Renal cortical epithelial cell (primary cell): ENCODE results near the gene MTIF2. TPM values are rescaled to one million over a fixed set of nuclear protein-coding genes. Genes with fewer than 3 reads are reported as not detected.
"Not testable (repeated sequence)": the region's sequence is repeated elsewhere in the genome, so short reads cannot be mapped to it uniquely, and the experiment has no call there.

ENCODE experiments used
- DNase-seq: peaks from one replicate; pipeline ENCODE4 v3.0.0-alpha.2; 2011; ENCODE audit warnings: low read depth
- total RNA-seq: library from RNA; depleted of rRNA; stranded (reverse); fragments of >200 nt; gene quantifications from 2 replicates; pipeline ENCODE4 v1.2.3, GENCODE V29; 2014

MTIF2 gene
- total RNA-seq, 1 donor from 2014 or later = 45.5 TPM

- not testable (repeated sequence) for DNase-seq
Measured at GRCh38 chr2:55241582-55241981, 27.4 kb downstream of the MTIF2 start.

GRCh38 chr2:55239656-55240222, 29.3 kb downstream of the MTIF2 start:
- DNase-seq = no peak

GRCh38 chr2:55236992-55237543, 32.0 kb downstream of the MTIF2 start:
- no peak for DNase-seq

DNA sequence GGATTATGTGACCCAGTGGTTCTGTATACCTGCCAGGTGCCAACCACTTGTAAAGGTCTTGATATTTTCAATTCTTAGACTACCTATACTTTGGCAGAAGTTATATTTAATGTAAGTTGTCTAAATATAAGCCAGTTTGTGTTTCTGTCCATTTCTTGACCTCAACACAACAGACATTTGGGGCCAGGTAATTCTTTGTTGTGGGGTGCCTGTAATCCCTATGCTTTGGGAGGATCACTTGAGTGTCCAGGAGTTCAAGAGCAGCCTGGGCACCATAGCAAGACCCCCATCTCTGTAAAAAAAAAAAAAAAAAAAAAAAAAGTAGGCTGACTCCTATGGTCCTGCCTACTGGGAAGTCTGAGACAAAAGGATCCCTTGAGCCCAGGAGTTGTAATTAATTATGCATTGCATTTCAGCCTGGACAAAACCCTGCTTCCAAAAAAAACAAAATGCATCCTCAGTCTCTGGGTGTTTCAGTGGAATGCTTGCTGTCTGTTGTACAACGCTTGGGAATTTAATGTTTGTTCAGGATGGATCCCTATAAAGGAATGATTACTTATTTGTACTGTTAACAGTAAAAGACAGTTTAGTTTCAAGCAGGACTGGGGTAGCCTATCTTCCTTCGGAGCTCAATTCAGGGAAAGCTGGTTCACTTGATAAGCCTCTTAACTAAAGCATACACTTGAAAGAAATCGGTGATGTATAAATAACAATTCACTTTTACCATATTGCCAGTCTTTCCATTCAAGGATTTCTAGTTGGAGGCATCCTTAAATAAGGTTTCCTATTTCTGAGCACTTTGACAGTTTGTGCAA, 33.1 kb downstream of the MTIF2 start:
- DNase-seq = no peak

- DNase-seq = no peak
Measured at GRCh38 chr2:55233658-55233940, 35.4 kb downstream of the MTIF2 start.

GRCh38 chr2:55232863-55233657, 36.0 kb downstream of the MTIF2 start:
- DNase-seq = peak; percentile 23

DNA sequence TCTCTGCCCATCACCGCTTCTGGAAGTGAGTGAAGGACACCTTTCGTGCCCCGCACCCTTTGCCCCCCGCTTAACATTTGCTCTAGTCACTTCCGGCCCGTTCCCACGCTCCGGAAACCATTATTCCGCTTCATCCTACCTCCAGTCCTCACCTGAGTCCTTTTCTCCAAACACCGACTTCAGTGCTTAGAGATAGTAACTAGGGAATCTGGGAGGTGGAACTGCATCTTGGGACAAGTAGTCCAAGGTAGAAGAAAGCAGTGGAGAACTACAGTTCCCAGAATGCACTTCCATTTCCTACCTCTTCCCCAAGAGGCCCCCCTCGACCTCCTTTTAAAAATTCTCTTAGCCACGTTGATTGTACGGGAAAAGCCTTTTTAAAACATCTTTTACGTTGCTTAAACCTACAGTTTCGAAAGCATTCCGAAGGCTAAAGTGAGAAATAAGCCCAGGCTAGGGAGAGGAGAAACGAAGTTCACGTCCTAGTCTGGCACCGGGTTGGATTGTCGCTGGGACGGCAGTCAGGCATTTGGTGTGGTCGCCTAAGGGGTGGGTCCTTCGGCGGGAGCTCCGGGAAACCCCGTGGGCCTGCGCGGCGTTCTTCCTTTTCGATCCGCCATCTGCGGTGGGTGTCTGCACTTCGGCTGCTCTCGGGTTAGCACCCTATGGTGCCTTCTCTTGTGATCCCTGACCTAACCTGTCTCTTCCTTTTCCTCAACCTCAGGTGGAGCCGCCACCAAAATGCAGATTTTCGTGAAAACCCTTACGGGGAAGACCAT, 36.8 kb downstream of the MTIF2 start, which contains the start of the genes CLHC1 and RPS27A:
Gene CLHC1, minus strand, starts transcription at position 210 of the 779 bp plus-strand sequence. CDS start 9,882 bp downstream, outside the sequence.
Gene RPS27A, plus strand, starts transcription at position 605 of the 779 bp plus-strand sequence. Its CDS starts 137 bp downstream, at position 742.
- DNase-seq = peak; percentile 100

GRCh38 chr2:55231546-55232083, 37.4 kb downstream of the MTIF2 start:
- peak; percentile 41 for DNase-seq

DNA sequence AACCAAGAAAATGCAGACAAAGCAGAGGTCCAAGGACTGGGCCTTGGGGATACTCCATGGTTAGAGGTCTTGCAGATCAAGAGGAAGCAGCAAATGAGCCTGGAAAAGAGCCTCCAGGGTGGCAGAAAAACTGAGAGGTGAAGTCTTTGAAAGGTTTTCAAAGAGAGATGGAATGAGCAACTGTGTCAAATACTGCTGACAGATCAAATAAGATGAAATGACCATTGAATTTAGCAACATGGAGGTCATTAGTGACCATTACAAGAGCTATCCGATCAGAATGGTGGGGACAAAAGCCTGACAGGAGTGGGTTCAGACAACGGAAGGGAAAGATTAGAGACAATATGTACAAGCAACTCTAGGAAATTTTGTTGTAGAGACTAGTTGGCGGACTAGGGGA, 38.5 kb downstream of the MTIF2 start:
- DNase-seq = no peak

DNA sequence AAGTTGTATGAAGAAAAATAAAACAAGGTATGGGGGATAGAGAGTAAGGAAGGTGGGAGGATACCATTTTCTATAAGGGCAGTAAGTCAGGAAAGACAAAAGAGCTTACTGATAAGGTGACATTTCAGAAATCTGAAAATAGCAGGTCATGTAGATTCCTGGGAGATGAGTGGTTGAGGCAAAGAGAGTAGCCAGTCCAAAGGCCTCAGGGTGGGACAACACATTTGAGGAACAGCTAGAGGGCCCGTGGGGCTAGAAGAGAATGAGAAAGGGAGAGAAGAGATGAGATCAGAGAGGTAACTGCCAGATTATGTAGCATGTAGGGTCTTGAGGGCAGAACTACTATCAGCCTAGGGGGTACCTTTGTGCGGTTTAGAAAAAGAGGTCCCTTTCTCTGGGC, 39.8 kb downstream of the MTIF2 start:
- no peak for DNase-seq

GRCh38 chr2:55228226-55228563, 40.8 kb downstream of the MTIF2 start:
- DNase-seq = no peak

DNA sequence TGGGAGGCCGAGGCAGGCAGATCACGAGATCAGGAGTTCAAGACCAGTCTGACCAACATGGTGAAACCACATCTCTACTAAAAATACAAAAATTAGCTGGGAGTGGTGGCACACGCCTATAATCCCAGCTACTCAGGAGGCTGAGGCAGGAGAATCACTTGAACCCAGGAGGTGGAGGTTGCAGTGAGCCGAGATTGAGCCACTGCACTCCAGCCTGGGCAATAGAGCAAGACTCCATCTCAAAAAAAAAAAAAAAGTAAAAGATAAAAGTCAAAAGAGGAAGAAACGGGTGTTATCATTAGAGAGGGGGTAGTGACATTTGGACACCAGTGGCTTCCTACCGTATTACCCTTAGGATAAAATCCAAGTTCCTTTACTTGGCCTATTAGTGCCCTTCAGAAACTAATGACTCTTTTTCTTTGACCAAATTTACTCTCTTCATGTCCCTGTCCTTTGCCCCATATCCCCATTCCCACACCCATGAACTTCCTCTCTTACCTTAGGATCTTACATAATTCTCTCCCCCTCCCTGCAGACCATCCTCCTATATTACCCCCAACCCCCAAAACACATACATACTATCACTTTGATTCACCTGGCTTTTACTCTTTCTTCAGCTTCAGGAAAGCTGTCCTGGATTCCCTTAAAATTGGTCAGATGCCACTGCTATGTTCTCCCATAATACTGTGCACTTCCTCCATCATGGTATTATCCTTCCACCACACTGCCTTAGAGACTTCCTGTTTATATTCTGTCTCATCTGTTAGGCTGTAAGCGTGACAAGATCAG, 41.4 kb downstream of the MTIF2 start:
- DNase-seq = not testable (repeated sequence)

DNA sequence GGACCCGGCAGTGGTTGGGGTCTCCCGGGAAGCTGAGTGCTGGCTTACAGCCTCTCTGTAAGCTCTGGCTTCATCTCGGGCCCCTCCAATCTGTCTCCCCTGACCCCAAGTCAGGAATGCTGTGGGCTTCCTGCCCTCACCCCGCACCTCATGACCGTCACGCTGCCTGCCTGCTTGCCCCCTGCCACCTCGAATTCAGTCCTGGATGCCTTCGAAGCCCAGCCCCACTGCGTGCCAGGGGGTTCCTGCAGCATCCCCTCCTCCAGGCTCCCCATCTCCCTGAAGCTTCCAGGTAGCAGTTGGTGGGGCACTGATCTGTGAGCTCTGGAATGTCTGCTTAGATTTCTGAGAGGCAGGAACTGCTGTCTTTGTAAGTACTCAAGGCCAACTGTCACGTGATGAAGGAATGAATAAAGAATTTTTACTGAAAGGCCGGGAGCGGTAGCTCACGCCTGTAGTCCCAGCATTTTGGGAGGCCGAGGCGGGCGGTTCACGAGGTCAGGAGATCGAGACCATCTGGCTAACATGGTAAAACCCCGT, 43.5 kb downstream of the MTIF2 start:
- DNase-seq = no peak

DNA sequence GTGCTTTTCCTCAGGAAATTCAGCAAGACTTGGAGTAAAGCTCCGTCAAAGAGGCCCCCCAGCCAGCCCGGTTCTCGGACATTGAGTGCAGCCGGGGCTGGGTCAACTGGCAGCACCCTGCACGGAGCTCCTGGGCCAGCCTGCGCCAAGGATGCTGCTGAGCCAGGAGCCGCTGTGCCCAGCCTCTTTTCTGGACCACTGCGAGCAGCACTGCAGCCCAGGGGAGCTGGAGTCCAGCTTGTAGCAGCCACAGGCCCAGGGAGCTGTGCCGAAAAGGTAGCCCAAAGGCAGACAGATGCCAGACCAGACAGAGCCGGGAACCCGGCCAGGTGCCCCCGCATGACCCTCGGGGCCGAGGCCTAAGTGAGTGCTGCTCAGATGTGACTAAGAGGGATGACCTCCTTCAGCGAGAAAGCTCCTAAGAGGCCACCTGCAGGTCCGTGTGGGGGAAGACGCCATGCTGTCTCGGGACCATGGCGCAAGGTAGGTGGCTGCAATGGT, 44.2 kb downstream of the MTIF2 start:
- no peak for DNase-seq

- no peak for DNase-seq
Measured at GRCh38 chr2:55223958-55224760, 44.9 kb downstream of the MTIF2 start.

GRCh38 chr2:55213822-55214221, 55.2 kb downstream of the MTIF2 start:
- no peak for DNase-seq

DNA sequence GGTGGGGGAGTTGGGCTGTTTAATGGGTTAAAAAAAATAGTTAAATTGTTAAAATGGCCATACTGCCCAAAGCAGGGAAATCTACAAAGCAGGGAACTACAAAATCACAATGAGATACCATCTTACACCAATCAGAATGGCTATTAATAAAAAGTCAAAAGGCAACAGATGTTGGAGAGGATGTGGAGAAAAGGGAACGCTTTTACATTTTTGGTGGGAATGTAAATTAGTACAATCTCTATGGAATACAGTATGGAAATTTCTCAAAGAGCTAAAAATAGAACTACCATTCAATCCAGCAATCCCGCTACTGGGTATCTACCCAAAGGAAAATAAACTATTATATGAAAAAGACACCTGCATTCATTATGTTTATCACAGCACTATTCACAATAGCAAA, 64.1 kb downstream of the MTIF2 start:
- DNase-seq = no peak

DNA sequence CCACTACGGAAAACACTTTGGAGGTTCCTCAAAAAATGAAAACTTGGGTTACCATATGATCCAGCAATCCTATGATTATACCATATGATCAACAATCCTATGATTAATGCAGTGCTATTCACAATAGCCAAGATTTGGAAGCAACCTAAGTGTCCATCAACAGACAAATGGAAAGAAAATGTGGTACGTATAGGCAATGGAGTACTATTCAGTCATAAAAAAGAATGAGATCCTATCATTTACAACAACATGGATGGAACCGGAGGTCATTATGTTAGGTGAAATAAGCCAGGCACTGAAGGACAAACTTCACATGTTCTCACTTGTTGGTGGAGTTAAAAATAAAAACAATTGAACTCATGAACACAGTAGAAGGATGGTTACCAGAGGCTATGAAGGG, 64.5 kb downstream of the MTIF2 start:
- DNase-seq = no peak

DNA sequence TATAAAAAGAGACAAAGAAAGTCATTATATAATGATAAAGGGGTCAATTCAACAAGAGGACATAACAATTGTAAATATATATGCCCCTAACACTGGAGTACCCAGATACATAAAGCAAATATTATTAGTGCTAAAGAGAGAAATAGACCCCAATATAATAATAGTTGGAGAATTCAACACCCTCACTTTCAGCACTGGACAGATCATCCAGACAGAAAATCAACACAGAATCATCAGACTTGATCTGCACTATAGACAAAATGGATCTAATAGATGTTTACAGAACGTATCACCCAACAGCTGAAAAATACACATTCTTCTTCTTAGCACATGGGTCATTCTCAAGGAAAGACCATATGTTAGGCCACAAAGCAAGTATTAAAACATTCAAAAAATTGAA, 68.6 kb downstream of the MTIF2 start:
- no peak for DNase-seq
